H7 (cell line): ENCODE results near the gene FUT1. TPM values are rescaled to one million over a fixed set of nuclear protein-coding genes. Genes with fewer than 3 reads are reported as not detected.
A peak's percentile ranks its signal among the peaks of the same experiment; 100 is the strongest.

Experiments used
- DNase-seq: peaks from one replicate; pipeline ENCODE4 v3.0.0; 2012
- H3K27me3 ChIP-seq: 2 replicates; pipeline ENCODE4 v1.6.0; 2011; ENCODE audit warnings: mild to moderate bottlenecking, low read length; ENCODE audit not compliant: control insufficient read depth, insufficient read depth
- H3K36me3 ChIP-seq: replicated peaks from 2 replicates; pipeline ENCODE4 v1.5.1; 2011; ENCODE audit warnings: low read length; ENCODE audit not compliant: control insufficient read depth, insufficient read depth
- H3K4me3 ChIP-seq: 2 replicates; pipeline ENCODE4 v1.5.1; 2011; ENCODE audit warnings: low read depth, mild to moderate bottlenecking, control low read depth, low read length, moderate library complexity; ENCODE audit not compliant: insufficient read depth
- total RNA-seq: library from RNA; depleted of rRNA; stranded (reverse); fragments of >200 nt; shearing (Covaris generic); gene quantifications from 2 replicates; pipeline ENCODE4 v1.2.3, GENCODE V29; 2014; rRNA removed

Gene FUT1
- total RNA-seq, 1 experiment from 2014 or later = 6.1 TPM

GRCh38 chr19:48702701-48703100 is 49.7 kb downstream of the FUT1 start:
- Histone ChIP-seq H3K4me3 (no peak overlapping the region), H3K27me3 (no peaks in the 10 kb centered on the region), H3K36me3 (no peaks in the 10 kb centered on the region; the same call in 1 of the 2 replicates)
- DNase-seq = no peak

GRCh38 chr19:48698046-48698445 is 54.4 kb downstream of the FUT1 start:
- no peaks in the 10 kb centered on the region for H3K36me3 ChIP-seq
- peak; percentile 14 for DNase-seq
- H3K27me3 ChIP-seq = no peaks in the 10 kb centered on the region
- H3K4me3 ChIP-seq = no peak overlapping the region

Other genes starting within 250 kb of the FUT1 start
- gene LMTK3, start 240.8 kb downstream of the FUT1 start, total RNA-seq = 3.0 and 3.6 TPM in 2 replicates
- 1.8 and 2.8 TPM in 2 replicates for gene SULT2B1, start 200.5 kb downstream of the FUT1 start, total RNA-seq
- not detected in 2 replicates for gene SPACA4, start 145.9 kb downstream of the FUT1 start, total RNA-seq
- gene FAM83E, start 137.6 kb downstream of the FUT1 start, total RNA-seq = 3.8 and 4.0 TPM in 2 replicates
- gene RPL18, start 133.5 kb downstream of the FUT1 start, total RNA-seq = 3,978 and 5,156 TPM in 2 replicates
- gene SPHK2, start 133.1 kb downstream of the FUT1 start, total RNA-seq = 10.9 and 26.4 TPM in 2 replicates
- gene DBP, start 115.3 kb downstream of the FUT1 start, total RNA-seq = 11.2 and 18.2 TPM in 2 replicates
- gene CA11, start 106.5 kb downstream of the FUT1 start, total RNA-seq = 10.8 and 24.0 TPM in 2 replicates
- gene NTN5, start 79.6 kb downstream of the FUT1 start, total RNA-seq = 0.15 TPM in 1 of 2 replicates, not detected in the other
- 0.78 and 1.8 TPM in 2 replicates for gene FUT2, start 56.7 kb downstream of the FUT1 start, total RNA-seq
- gene MAMSTR, start 32.9 kb downstream of the FUT1 start, total RNA-seq = 1.7 and 2.4 TPM in 2 replicates
- gene RASIP1, start 12.0 kb downstream of the FUT1 start, total RNA-seq = 4.5 and 4.6 TPM in 2 replicates
- 0.18 and 0.24 TPM in 2 replicates for gene IZUMO1, start 5.7 kb downstream of the FUT1 start, total RNA-seq
- 0.35 TPM in 1 of 2 replicates, not detected in the other for gene FGF21, start 2.9 kb upstream of the FUT1 start, total RNA-seq
- gene BCAT2, start 58.4 kb upstream of the FUT1 start, total RNA-seq = 31.5 and 40.0 TPM in 2 replicates
- gene HSD17B14, start 83.8 kb upstream of the FUT1 start, total RNA-seq = 9.9 and 18.0 TPM in 2 replicates
- 20.6 and 25.6 TPM in 2 replicates for gene PLEKHA4, start 116.0 kb upstream of the FUT1 start, total RNA-seq
- gene PPP1R15A, start 119.8 kb upstream of the FUT1 start, total RNA-seq = 20.3 and 21.6 TPM in 2 replicates
- gene TULP2, start 146.1 kb upstream of the FUT1 start, total RNA-seq = 0.52 and 1.1 TPM in 2 replicates
- 173 and 203 TPM in 2 replicates for gene NUCB1, start 147.7 kb upstream of the FUT1 start, total RNA-seq
- gene DHDH, start 181.1 kb upstream of the FUT1 start, total RNA-seq = not detected in 2 replicates
- gene BAX, start 202.2 kb upstream of the FUT1 start, total RNA-seq = 57.8 and 72.6 TPM in 2 replicates
- gene FTL, start 212.7 kb upstream of the FUT1 start, total RNA-seq = 2,437 and 3,282 TPM in 2 replicates
- gene GYS1, start 240.7 kb upstream of the FUT1 start, total RNA-seq = 35.2 and 50.2 TPM in 2 replicates
- 256 and 327 TPM in 2 replicates for gene RUVBL2, start 241.2 kb upstream of the FUT1 start, total RNA-seq